ENCODE measurements around the gene LRRC49.
"Not testable (repeated sequence)": the region's sequence is repeated elsewhere in the genome, so short reads cannot be mapped to it uniquely, and the experiment has no call there.

LRRC49 gene

GRCh38 chr15:70995383-70995970 lies 102.9 kb downstream of the LRRC49 start:
- DNase-seq (ENCODE audit: low read depth in 2 of 2) = no peak

- no peak for DNase-seq (ENCODE audit: low read depth in 2 of 2)
Measured at GRCh38 chr15:70998319-70998718, 105.7 kb downstream of the LRRC49 start.

- DNase-seq (ENCODE audit: low read depth in 2 of 2) = no peak
Measured at GRCh38 chr15:71002316-71002715, 109.7 kb downstream of the LRRC49 start.

- no peak for DNase-seq (ENCODE audit: low read depth in 2 of 2)
Measured at GRCh38 chr15:71003319-71003718, 110.7 kb downstream of the LRRC49 start.

- not testable (repeated sequence) for DNase-seq (ENCODE audit: low read depth in 2 of 2)
Measured at GRCh38 chr15:71004506-71004905, 111.9 kb downstream of the LRRC49 start.

GRCh38 chr15:71005895-71006294 lies 113.3 kb downstream of the LRRC49 start:
- no peak for DNase-seq (ENCODE audit: low read depth in 2 of 2)

GRCh38 chr15:71008250-71008870 lies 115.7 kb downstream of the LRRC49 start:
- DNase-seq (ENCODE audit: low read depth in 2 of 2) = no peak

- no peak for DNase-seq (ENCODE audit: low read depth in 2 of 2)
Measured at GRCh38 chr15:71010472-71010871, 117.8 kb downstream of the LRRC49 start.

GRCh38 chr15:71010997-71011396 lies 118.4 kb downstream of the LRRC49 start:
- no peak for DNase-seq (ENCODE audit: low read depth in 2 of 2)

- DNase-seq (ENCODE audit: low read depth in 2 of 2) = no peak
Measured at GRCh38 chr15:71011503-71012155, 119.0 kb downstream of the LRRC49 start.

GRCh38 chr15:71013446-71013845 lies 120.8 kb downstream of the LRRC49 start:
- DNase-seq (ENCODE audit: low read depth in 2 of 2) = no peak

- DNase-seq (ENCODE audit: low read depth in 2 of 2) = no peak
Measured at GRCh38 chr15:71015342-71015741, 122.7 kb downstream of the LRRC49 start.

- DNase-seq (ENCODE audit: low read depth in 2 of 2) = not testable (repeated sequence)
Measured at GRCh38 chr15:71031232-71031631, 138.6 kb downstream of the LRRC49 start.

- not testable (repeated sequence) for DNase-seq (ENCODE audit: low read depth in 2 of 2)
Measured at GRCh38 chr15:71035478-71035877, 142.9 kb downstream of the LRRC49 start.

- DNase-seq (ENCODE audit: low read depth in 2 of 2) = no peak
Measured at GRCh38 chr15:71042356-71042922, 149.8 kb downstream of the LRRC49 start.

- no peak for DNase-seq (ENCODE audit: low read depth in 2 of 2)
Measured at GRCh38 chr15:71043373-71043772, 150.7 kb downstream of the LRRC49 start.

GRCh38 chr15:71044006-71044405 lies 151.4 kb downstream of the LRRC49 start:
- DNase-seq (ENCODE audit: low read depth in 2 of 2) = no peak

- not testable (repeated sequence) for DNase-seq (ENCODE audit: low read depth in 2 of 2)
Measured at GRCh38 chr15:71046146-71046545, 153.5 kb downstream of the LRRC49 start.

GRCh38 chr15:71048913-71049675 lies 156.5 kb downstream of the LRRC49 start:
- DNase-seq (ENCODE audit: low read depth in 2 of 2) = no peak

GRCh38 chr15:71049706-71050422 lies 157.2 kb downstream of the LRRC49 start:
- no peak for DNase-seq (ENCODE audit: low read depth in 2 of 2)

GRCh38 chr15:71050461-71050860 lies 157.8 kb downstream of the LRRC49 start:
- no peak for DNase-seq (ENCODE audit: low read depth in 2 of 2)

Data from stimulated activated CD4-positive, alpha-beta T cell treated with anti-CD3 and anti-CD28 coated beads, Interleukin-15, amount 100 ng/mL, for 48 hours (primary cell).